ENCODE results near the gene GMPPA. TPM values are rescaled to one million over a fixed set of nuclear protein-coding genes. Genes with fewer than 3 reads are reported as not detected.
A peak's percentile ranks its signal among the peaks of the same experiment; 100 is the strongest.

GMPPA gene
- total RNA-seq, 1 experiment from 2014 or later = 78.1 TPM

GRCh38 chr2:219544567-219544966, 45.9 kb downstream of the GMPPA start:
- Histone ChIP-seq H3K4me2 (ENCODE audit: low read length) (peak overlapping the region; percentile 92; the same call in 1 of the 2 replicates), H3K27me3 (ENCODE audit: low read length) (no peaks in the 10 kb centered on the region), H3K4me1 (ENCODE audit: insufficient read depth, low read length) (peaks cover 7% of the 10 kb centered on the region; the same call in 1 of the 2 replicates), H3K9me3 (ENCODE audit: low read length) (no peaks in the 10 kb centered on the region), H3K27ac (ENCODE audit: low read length) (no peak overlapping the region), H2AFZ (ENCODE audit: low read length) (no peak overlapping the region), H3K36me3 (ENCODE audit: low read depth, low read length) (peaks cover 10% of the 10 kb centered on the region), H3K4me3 (ENCODE audit: low read length) (no peak overlapping the region), H3K9me2 (replicated peaks; ENCODE audit: low read length) (no peaks in the 10 kb centered on the region), H4K20me1 (ENCODE audit: low read length) (no peaks in the 10 kb centered on the region), H3F3A (ENCODE audit: low read length, unreplicated experiment) (no peaks in the 10 kb centered on the region), H3K9ac (ENCODE audit: low read length) (no peak overlapping the region), H3K79me2 (ENCODE audit: low read length) (peaks cover 14% of the 10 kb centered on the region)
- ATAC-seq (no peak), DNase-seq (no peak)
- intact Hi-C loops (cut with micrococcal nuclease) = no loop called here
- POLR2A ChIA-PET (ENCODE audit: unreplicated experiment) = no interaction called here
- no TSS peak for BruUV-seq (replicated peaks)
- no peak for TF ChIP-seq EZH2 (IDR thresholded peaks at IDR 0.05; ENCODE audit: low read length, unreplicated experiment)
- no peak for TF ChIP-seq EZH2phosphoT487 (IDR thresholded peaks at IDR 0.05; ENCODE audit: borderline replicate concordance, low read length)
- TF ChIP-seq CTCF (conservative IDR thresholded peaks at IDR 0.05; ENCODE audit: low read depth, low read length) = no peak
- CTCF ChIA-PET = no interaction called here

- Histone ChIP-seq H3F3A (ENCODE audit: low read length, unreplicated experiment) (no peaks in the 10 kb centered on the region), H3K4me1 (ENCODE audit: insufficient read depth, low read length) (peaks cover 7% of the 10 kb centered on the region; the same call in 1 of the 2 replicates), H3K79me2 (ENCODE audit: low read length) (peaks cover 14% of the 10 kb centered on the region), H3K9ac (ENCODE audit: low read length) (no peak overlapping the region), H3K4me2 (ENCODE audit: low read length) (no peak overlapping the region), H3K9me2 (replicated peaks; ENCODE audit: low read length) (no peaks in the 10 kb centered on the region), H4K20me1 (ENCODE audit: low read length) (no peaks in the 10 kb centered on the region), H3K4me3 (ENCODE audit: low read length) (no peak overlapping the region), H3K27me3 (ENCODE audit: low read length) (no peaks in the 10 kb centered on the region), H3K36me3 (ENCODE audit: low read depth, low read length) (peaks cover 9% of the 10 kb centered on the region), H3K27ac (ENCODE audit: low read length) (no peak overlapping the region), H2AFZ (ENCODE audit: low read length) (no peak overlapping the region), H3K9me3 (ENCODE audit: low read length) (no peaks in the 10 kb centered on the region)
- no peak for DNase-seq
- BruUV-seq (replicated peaks) = no TSS peak
- intact Hi-C loops (cut with micrococcal nuclease) = no loop called here
- CTCF ChIA-PET = no interaction called here
- POLR2A ChIA-PET (ENCODE audit: unreplicated experiment) = no interaction called here
- ATAC-seq = no peak
- TF ChIP-seq EZH2 (IDR thresholded peaks at IDR 0.05; ENCODE audit: low read length, unreplicated experiment) = no peak
These were observed 46.7 kb downstream of the GMPPA start for GRCh38 chr2:219545295-219545942.

GRCh38 chr2:219545943-219546352, 47.3 kb downstream of the GMPPA start:
- no peak for TF ChIP-seq EZH2 (IDR thresholded peaks at IDR 0.05; ENCODE audit: low read length, unreplicated experiment)
- no peak for TF ChIP-seq CTCF (conservative IDR thresholded peaks at IDR 0.05; ENCODE audit: low read depth, low read length)
- TF ChIP-seq EZH2phosphoT487 (IDR thresholded peaks at IDR 0.05; ENCODE audit: borderline replicate concordance, low read length) = no peak
- no TSS peak for BruUV-seq (replicated peaks)
- H3K79me2 ChIP-seq (ENCODE audit: low read length) = peaks cover 14% of the 10 kb centered on the region
- ChIA-PET CTCF (no interaction called here), POLR2A (ENCODE audit: unreplicated experiment) (no interaction called here)
- no peak for DNase-seq
- ATAC-seq = no peak
- no peak overlapping the region for H3K27ac ChIP-seq (ENCODE audit: low read length)
- peaks cover 7% of the 10 kb centered on the region; the same call in 1 of the 2 replicates for H3K4me1 ChIP-seq (ENCODE audit: insufficient read depth, low read length)
- no peaks in the 10 kb centered on the region for H3F3A ChIP-seq (ENCODE audit: low read length, unreplicated experiment)
- H3K4me2 ChIP-seq (ENCODE audit: low read length) = no peak overlapping the region
- H3K9me3 ChIP-seq (ENCODE audit: low read length) = no peaks in the 10 kb centered on the region
- no peak overlapping the region for H3K9ac ChIP-seq (ENCODE audit: low read length)
- no peaks in the 10 kb centered on the region for H3K27me3 ChIP-seq (ENCODE audit: low read length)
- peaks cover 4% of the 10 kb centered on the region for H3K36me3 ChIP-seq (ENCODE audit: low read depth, low read length)
- H3K9me2 ChIP-seq (replicated peaks; ENCODE audit: low read length) = no peaks in the 10 kb centered on the region
- H2AFZ ChIP-seq (ENCODE audit: low read length) = no peak overlapping the region
- no peaks in the 10 kb centered on the region for H4K20me1 ChIP-seq (ENCODE audit: low read length)
- intact Hi-C loops (cut with micrococcal nuclease) = no loop called here
- H3K4me3 ChIP-seq (ENCODE audit: low read length) = no peak overlapping the region

All from PC-3 (cell line).